H9 (cell line): Measurements from ENCODE around the gene TARP.

Experiments used
- DNase-seq: peaks from one replicate; pipeline ENCODE4 v3.0.0-alpha.2; 2017
- H2AFZ ChIP-seq: one replicate; pipeline ENCODE4 v1.6.1; 2013; ENCODE audit warnings: mild to moderate bottlenecking, low read length, control low read depth, moderate library complexity
- H2AK5ac ChIP-seq: 2 replicates; pipeline ENCODE4 v1.6.1; 2013; ENCODE audit warnings: low read length, control low read depth, mixed read lengths; ENCODE audit not compliant: insufficient read length
- H2BK120ac ChIP-seq: one replicate; pipeline ENCODE4 v1.6.1; 2013; ENCODE audit warnings: low read depth, mild to moderate bottlenecking, low read length, control low read depth, inconsistent platforms; ENCODE audit not compliant: poor library complexity, severe bottlenecking
- H2BK12ac ChIP-seq: 2 replicates; pipeline ENCODE4 v1.6.1; 2013; ENCODE audit warnings: low read length, control low read depth, mixed read lengths, low read depth; ENCODE audit not compliant: insufficient read length
- H2BK15ac ChIP-seq: 2 replicates; pipeline ENCODE4 v1.6.1; 2013; ENCODE audit warnings: low read depth, low read length, control low read depth
- H2BK20ac ChIP-seq: one replicate; pipeline ENCODE4 v1.6.1; 2013; ENCODE audit warnings: low read depth, mild to moderate bottlenecking, low read length, control low read depth, inconsistent platforms; ENCODE audit not compliant: poor library complexity, severe bottlenecking
- H2BK5ac ChIP-seq: 2 replicates; pipeline ENCODE4 v1.6.1; 2013; ENCODE audit warnings: low read length, control low read depth, mixed read lengths; ENCODE audit not compliant: insufficient read length
- H3K14ac ChIP-seq: 2 replicates; pipeline ENCODE4 v1.6.1; 2013; ENCODE audit warnings: low read length, control low read depth; ENCODE audit not compliant: insufficient read depth
- H3K18ac ChIP-seq: 2 replicates; pipeline ENCODE4 v1.6.1; 2013; ENCODE audit warnings: low read depth, mild to moderate bottlenecking, mixed read lengths, low read length, control low read depth; ENCODE audit not compliant: insufficient read length
- H3K23ac ChIP-seq: 2 replicates; pipeline ENCODE4 v1.6.1; 2013; ENCODE audit warnings: low read length, control low read depth, mixed read lengths, low read depth; ENCODE audit not compliant: insufficient read length
- H3K23me2 ChIP-seq: 2 replicates; pipeline ENCODE4 v1.6.1; 2013; ENCODE audit warnings: low read depth, mild to moderate bottlenecking, mixed read lengths, low read length, control low read depth; ENCODE audit not compliant: insufficient read length, poor library complexity, severe bottlenecking
- H3K27ac ChIP-seq: 2 replicates; pipeline ENCODE4 v1.5.1; 2013; ENCODE audit warnings: low read length, control low read depth, mixed read lengths, low read depth; ENCODE audit not compliant: insufficient read length
- H3K27me3 ChIP-seq: 2 replicates; pipeline ENCODE4 v1.6.1; 2013; ENCODE audit warnings: low read length, control low read depth, inconsistent platforms; ENCODE audit not compliant: insufficient read depth
- H3K4ac ChIP-seq: 2 replicates; pipeline ENCODE4 v1.6.1; 2013; ENCODE audit warnings: low read depth, mild to moderate bottlenecking, control low read depth, inconsistent platforms, low read length, moderate library complexity
- H3K4me1 ChIP-seq: 2 replicates; pipeline ENCODE4 v1.6.1; 2013; ENCODE audit warnings: low read length, control low read depth, inconsistent platforms; ENCODE audit not compliant: insufficient read depth
- H3K4me2 ChIP-seq: 2 replicates; pipeline ENCODE4 v1.6.1; 2013; ENCODE audit warnings: low read length, control low read depth, mixed read lengths; ENCODE audit not compliant: insufficient read length, insufficient read depth
- H3K56ac ChIP-seq: 2 replicates; pipeline ENCODE4 v1.6.1; 2013; ENCODE audit warnings: low read depth, mild to moderate bottlenecking, mixed read lengths, low read length, control low read depth; ENCODE audit not compliant: insufficient read length
- H3K79me1 ChIP-seq: 2 replicates; pipeline ENCODE4 v1.6.1; 2013; ENCODE audit warnings: low read depth, mild to moderate bottlenecking, moderate library complexity, low read length, control low read depth, inconsistent platforms; ENCODE audit not compliant: insufficient read depth, poor library complexity, severe bottlenecking
- H3K79me2 ChIP-seq: 2 replicates; pipeline ENCODE4 v1.6.1; 2013; ENCODE audit warnings: low read length, control low read depth, inconsistent platforms; ENCODE audit not compliant: insufficient read depth
- H3K9ac ChIP-seq: 2 replicates; pipeline ENCODE4 v1.6.1; 2013; ENCODE audit warnings: low read length, control low read depth, mixed read lengths; ENCODE audit not compliant: insufficient read length; ENCODE audit errors: extremely low read depth
- H3K9me3 ChIP-seq: one replicate; pipeline ENCODE4 v1.6.1; 2013; ENCODE audit warnings: low read depth, low read length, inconsistent platforms; ENCODE audit not compliant: control insufficient read depth
- H3T11ph ChIP-seq: one replicate; pipeline ENCODE4 v1.6.1; 2013; ENCODE audit warnings: mild to moderate bottlenecking, low read length, control low read depth, inconsistent platforms
- H4K20me1 ChIP-seq: one replicate; pipeline ENCODE4 v1.6.1; 2013; ENCODE audit not compliant: control insufficient read depth, insufficient read length, insufficient read depth
- H4K5ac ChIP-seq: 2 replicates; pipeline ENCODE4 v1.6.1; 2013; ENCODE audit warnings: low read depth, mild to moderate bottlenecking, mixed read lengths, low read length, control low read depth; ENCODE audit not compliant: insufficient read length
- H4K8ac ChIP-seq: replicated peaks from 2 replicates; pipeline ENCODE4 v1.6.1; 2013; ENCODE audit warnings: low read length, control low read depth, mixed read lengths, low read depth; ENCODE audit not compliant: insufficient read length
- H4K91ac ChIP-seq: 2 replicates; pipeline ENCODE4 v1.6.1; 2013; ENCODE audit warnings: low read depth, mild to moderate bottlenecking, moderate library complexity, mixed read lengths, low read length, control low read depth; ENCODE audit not compliant: insufficient read length
- H3K27ac Mint-ChIP-seq, 3 experiments: 2 replicates in 2 of 3; 3 replicates in 1 of 3; pipeline ENCODE4 v1.8.0; 2020 to 2021; ENCODE audit warnings: mixed read lengths in 3 of 3, mild to moderate bottlenecking in 1 of 3, moderate library complexity in 1 of 3
- H3K27me3 Mint-ChIP-seq: 2 replicates; pipeline ENCODE4 v1.8.0; 2021; ENCODE audit warnings: low read depth, mild to moderate bottlenecking, moderate library complexity, mixed read lengths
- H3K36me3 Mint-ChIP-seq, 3 experiments: 2 replicates in 2 of 3; 3 replicates in 1 of 3; pipeline ENCODE4 v1.8.0; 2020 to 2021; ENCODE audit warnings: low read depth in 3 of 3, mixed read lengths in 3 of 3; ENCODE audit not compliant: insufficient read depth in 1 of 3
- H3K4me1 Mint-ChIP-seq, 2 experiments: 2 replicates each; pipeline ENCODE4 v1.8.0; 2020; ENCODE audit warnings: mixed read lengths in 2 of 2
- H3K4me3 Mint-ChIP-seq, 2 experiments: 2 replicates in 1 of 2; 3 replicates in 1 of 2; pipeline ENCODE4 v1.8.0; 2020 to 2021; ENCODE audit warnings: mild to moderate bottlenecking in 2 of 2, mixed read lengths in 2 of 2, moderate library complexity in 1 of 2
- H3K9me3 Mint-ChIP-seq, 2 experiments: 2 replicates in 1 of 2; 3 replicates in 1 of 2; pipeline ENCODE4 v1.8.0; 2020; ENCODE audit warnings: mild to moderate bottlenecking in 2 of 2, mixed read lengths in 2 of 2, moderate library complexity in 1 of 2
- WGBS: extraction: QIAGEN DNeasy Blood & Tissue Kit; methylation state at CpG from one replicate; pipeline ENCODE4 v1.1.7; 2013; ENCODE audit warnings: missing lambda C conversion rate, low lambda C conversion rate, mixed read lengths; ENCODE audit not compliant: insufficient read length; ENCODE audit errors: extremely low coverage; 5-methylcytosine and 5-hydroxymethylcytosine counted together
- TF ChIP-seq, protein P1 (sequence below): fragments of 200-600 bp; sonication (generic); conservative IDR thresholded peaks from 3 replicates; pipeline ENCODE4 v1.8.0; 2021; ENCODE audit warnings: antibody characterized with exemption, mild to moderate bottlenecking

Gene TARP

DNA sequence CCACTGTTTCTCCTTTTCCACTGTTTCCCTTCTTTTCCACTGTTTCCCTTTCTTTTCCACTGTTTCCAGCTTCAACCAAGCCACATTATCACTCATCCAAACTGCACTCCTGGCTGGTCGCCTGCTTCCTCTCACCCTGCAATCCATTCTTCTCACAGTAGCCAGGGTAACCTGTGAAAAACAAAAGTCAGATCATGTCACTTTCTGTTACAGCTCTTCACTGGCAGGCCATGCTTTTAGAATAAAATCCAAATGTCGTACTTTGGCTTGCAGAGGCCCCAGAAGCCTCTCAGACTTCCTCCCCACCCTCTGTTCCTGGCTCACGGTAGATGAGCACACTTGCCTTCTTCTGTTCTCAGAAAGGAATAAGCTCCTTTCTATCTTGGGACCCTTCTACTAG is 61.5 kb downstream of the TARP start:
- no peaks in the 10 kb centered on the region for H3K27me3 ChIP-seq
- H2BK120ac ChIP-seq: no peak overlapping the region
- peaks cover 2% of the 10 kb centered on the region; the same call in 1 of the 2 replicates for H3K4me1 ChIP-seq
- H3K36me3 Mint-ChIP-seq: peaks cover 0 to 10% (median 6%) of the 10 kb centered on the region in 3 experiments; a peak in 5 of 7 replicates
- H2BK5ac ChIP-seq: no peak overlapping the region
- H3T11ph ChIP-seq: no peak overlapping the region
- peak overlapping the region; percentile 5 to 56 (median 27); a peak in 4 of 7 replicates for H3K27ac Mint-ChIP-seq
- H3K4me1 Mint-ChIP-seq: peaks cover 27 to 28% of the 10 kb centered on the region in 2 experiments
- TF ChIP-seq, protein P1, sequence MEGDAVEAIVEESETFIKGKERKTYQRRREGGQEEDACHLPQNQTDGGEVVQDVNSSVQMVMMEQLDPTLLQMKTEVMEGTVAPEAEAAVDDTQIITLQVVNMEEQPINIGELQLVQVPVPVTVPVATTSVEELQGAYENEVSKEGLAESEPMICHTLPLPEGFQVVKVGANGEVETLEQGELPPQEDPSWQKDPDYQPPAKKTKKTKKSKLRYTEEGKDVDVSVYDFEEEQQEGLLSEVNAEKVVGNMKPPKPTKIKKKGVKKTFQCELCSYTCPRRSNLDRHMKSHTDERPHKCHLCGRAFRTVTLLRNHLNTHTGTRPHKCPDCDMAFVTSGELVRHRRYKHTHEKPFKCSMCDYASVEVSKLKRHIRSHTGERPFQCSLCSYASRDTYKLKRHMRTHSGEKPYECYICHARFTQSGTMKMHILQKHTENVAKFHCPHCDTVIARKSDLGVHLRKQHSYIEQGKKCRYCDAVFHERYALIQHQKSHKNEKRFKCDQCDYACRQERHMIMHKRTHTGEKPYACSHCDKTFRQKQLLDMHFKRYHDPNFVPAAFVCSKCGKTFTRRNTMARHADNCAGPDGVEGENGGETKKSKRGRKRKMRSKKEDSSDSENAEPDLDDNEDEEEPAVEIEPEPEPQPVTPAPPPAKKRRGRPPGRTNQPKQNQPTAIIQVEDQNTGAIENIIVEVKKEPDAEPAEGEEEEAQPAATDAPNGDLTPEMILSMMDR: no peak
- no peaks in the 10 kb centered on the region for H3K9me3 Mint-ChIP-seq
- H3K27ac ChIP-seq: no peak overlapping the region
- H3K23ac ChIP-seq: peak overlapping the region; percentile 49
- H4K91ac ChIP-seq: no peak overlapping the region
- no peak overlapping the region for H3K18ac ChIP-seq
- no peaks in the 10 kb centered on the region for H3K9me3 ChIP-seq
- no peak overlapping the region for H2BK12ac ChIP-seq
- H2BK15ac ChIP-seq: no peak overlapping the region
- no peak overlapping the region for H2AFZ ChIP-seq
- WGBS: no CpG with 5 or more reads among the region's 3 CpGs
- no peaks in the 10 kb centered on the region for H3K79me1 ChIP-seq
- no peak for DNase-seq
- no peak overlapping the region for H3K4me2 ChIP-seq
- H3K4me3 Mint-ChIP-seq: no peak overlapping the region
- no peaks in the 10 kb centered on the region for H3K23me2 ChIP-seq
- no peaks in the 10 kb centered on the region for H3K27me3 Mint-ChIP-seq
- no peak overlapping the region for H2AK5ac ChIP-seq
- H3K79me2 ChIP-seq: no peaks in the 10 kb centered on the region
- no peak overlapping the region for H3K14ac ChIP-seq
- H3K9ac ChIP-seq: no peak overlapping the region
- no peak overlapping the region for H4K8ac ChIP-seq
- no peak overlapping the region for H2BK20ac ChIP-seq
- no peaks in the 10 kb centered on the region for H4K20me1 ChIP-seq
- no peak overlapping the region for H4K5ac ChIP-seq
- no peak overlapping the region for H3K56ac ChIP-seq
- no peak overlapping the region for H3K4ac ChIP-seq
